Measurements from ENCODE around the gene PXK. TPM values are rescaled to one million over a fixed set of nuclear protein-coding genes. Genes with fewer than 3 reads are reported as not detected.

PXK gene
- total RNA-seq, 2 donors from 2014 or later = 16.0 to 22.0 TPM

DNA sequence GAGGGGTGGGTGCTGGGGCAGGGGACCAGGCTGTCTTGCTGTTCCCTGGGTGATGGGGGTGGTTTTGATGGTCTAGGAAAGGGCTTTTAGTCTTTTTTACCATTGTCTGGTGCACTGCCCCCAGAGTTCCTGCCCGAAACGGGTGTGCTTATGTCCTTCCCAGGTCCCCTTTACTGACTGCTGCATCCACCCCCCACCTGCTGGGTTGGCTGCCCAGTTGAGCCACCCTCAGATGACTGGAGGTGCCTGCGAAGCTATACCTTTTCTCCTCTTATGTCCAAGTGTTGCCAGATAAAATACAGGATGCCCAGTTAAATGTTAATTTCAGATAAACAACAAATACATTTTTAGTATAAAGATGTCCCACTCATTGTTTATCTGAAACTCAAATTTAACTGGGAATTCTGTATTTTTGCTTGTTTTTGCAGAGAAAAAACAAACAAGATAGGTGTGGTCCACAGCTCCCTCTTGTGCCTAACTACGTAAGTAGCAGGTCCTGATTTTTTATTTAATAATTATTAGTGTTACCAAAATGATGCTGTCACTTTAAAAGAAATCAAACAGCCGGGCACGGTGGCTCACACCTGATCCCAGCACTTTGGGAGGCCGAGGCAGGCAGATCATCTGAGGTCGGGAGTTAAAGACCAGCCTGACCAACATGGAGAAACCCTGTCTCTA lies 32.7 kb upstream of the PXK start:
- DNase-seq = peak; percentile 60
- Mint-ChIP-seq H3K27ac (no peak overlapping the region), H3K27me3 (ENCODE audit: insufficient read depth) (peaks cover 21% of the 10 kb centered on the region), H3K9me3 (no peaks in the 10 kb centered on the region), H3K4me1 (peaks cover 3% of the 10 kb centered on the region), H3K4me3 (no peak overlapping the region), H3K36me3 (ENCODE audit: low read depth) (no peaks in the 10 kb centered on the region)
- H3K9ac ChIP-seq (ENCODE audit: extremely low read depth, low read length, poor library complexity, severe bottlenecking) = no peak overlapping the region
- no peaks in the 10 kb centered on the region for H3K36me3 ChIP-seq (ENCODE audit: control insufficient read depth, insufficient read depth, low read length)
- H3K4me1 ChIP-seq (ENCODE audit: control insufficient read depth, insufficient read depth, low read length) = no peaks in the 10 kb centered on the region
- peaks cover 11% of the 10 kb centered on the region for H3K27me3 ChIP-seq (ENCODE audit: control insufficient read depth, insufficient read depth, low read length, poor library complexity, severe bottlenecking)
- WGBS, 2 experiments (ENCODE audit: insufficient coverage in 1 of 2, insufficient read length in 1 of 2) = 25 to 29% methylated on average over 7 to 8 of the region's 8 CpGs
- peak; percentile 83 for TF ChIP-seq CTCF (conservative IDR thresholded peaks at IDR 0.05)
- H3K27ac ChIP-seq (ENCODE audit: low read depth, low read length) = no peak overlapping the region
- no peaks in the 10 kb centered on the region for H3K9me3 ChIP-seq (ENCODE audit: control insufficient read depth, low read length)
- no peak overlapping the region for H3K4me3 ChIP-seq (ENCODE audit: low read length)

- Histone ChIP-seq H3K4me3 (ENCODE audit: low read length) (peak within 1 kb of the TSS; percentile 87), H3K27me3 (ENCODE audit: control insufficient read depth, insufficient read depth, low read length, poor library complexity, severe bottlenecking) (peaks cover 11% of the 10 kb centered on the region), H3K36me3 (ENCODE audit: control insufficient read depth, insufficient read depth, low read length) (peaks cover 29% of the 10 kb centered on the region), H3K9ac (ENCODE audit: extremely low read depth, low read length, poor library complexity, severe bottlenecking) (peak within 1 kb of the TSS; percentile 93), H3K9me3 (ENCODE audit: control insufficient read depth, low read length) (no peaks in the 10 kb centered on the region), H3K27ac (ENCODE audit: low read depth, low read length) (peak within 1 kb of the TSS; percentile 92), H3K4me1 (ENCODE audit: control insufficient read depth, insufficient read depth, low read length) (peaks cover 9% of the 10 kb centered on the region)
- peak within 1 kb of the TSS; percentile 100 for H3K27ac Mint-ChIP-seq
- TF ChIP-seq CTCF (conservative IDR thresholded peaks at IDR 0.05) = peak; percentile 99
- H3K4me3 Mint-ChIP-seq = peak within 1 kb of the TSS; percentile 98
- peaks cover 25% of the 10 kb centered on the region for H3K36me3 Mint-ChIP-seq (ENCODE audit: low read depth)
- peaks cover 20% of the 10 kb centered on the region for H3K27me3 Mint-ChIP-seq (ENCODE audit: insufficient read depth)
- peaks cover 17% of the 10 kb centered on the region for H3K4me1 Mint-ChIP-seq
- DNase-seq = peak; percentile 99
- H3K9me3 Mint-ChIP-seq = no peaks in the 10 kb centered on the region
- 7 to 19% methylated on average over 29 to 71 of the region's 71 CpGs for WGBS, 2 experiments (ENCODE audit: insufficient coverage in 1 of 2, insufficient read length in 1 of 2)
Observed at GRCh38 chr3:58305882-58306711, 26.6 kb upstream of the PXK start, which contains the start of the genes HTD2 and RPP14. Gene HTD2, plus strand, starts transcription at chr3:58306520. Its CDS starts 11,094 bp downstream, at chr3:58317614. Gene RPP14, plus strand, starts transcription at chr3:58306245. Its CDS starts 4,085 bp downstream, at chr3:58310330.

DNA sequence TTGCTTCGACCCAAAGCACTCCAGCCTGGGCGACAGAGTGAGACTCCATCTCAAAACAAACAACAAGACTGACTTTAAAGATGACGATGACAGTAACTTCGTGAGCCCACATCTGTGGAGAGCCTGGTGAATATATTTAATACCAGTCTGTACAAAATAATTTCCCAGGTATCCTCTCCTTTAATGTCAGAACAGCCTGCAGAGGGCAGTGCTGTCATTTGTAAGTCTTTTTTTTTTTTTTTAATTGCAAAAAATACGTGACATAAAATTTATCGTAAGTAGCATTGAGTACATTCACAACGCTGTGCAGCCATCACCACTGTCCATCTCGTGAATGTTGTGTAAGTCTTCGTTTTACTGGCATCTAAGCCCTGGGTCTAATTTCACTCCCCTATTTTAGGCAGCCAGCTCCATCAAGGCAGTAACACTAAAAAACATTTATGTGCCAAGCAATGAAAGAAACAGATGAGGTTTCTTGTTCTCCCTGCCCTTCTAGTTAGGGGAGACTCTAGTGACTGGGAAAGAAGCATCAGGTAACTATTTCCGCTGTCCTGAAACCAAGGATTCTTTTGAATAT lies 25.0 kb upstream of the PXK start:
- Mint-ChIP-seq H3K36me3 (ENCODE audit: low read depth) (peaks cover 39% of the 10 kb centered on the region), H3K4me1 (peaks cover 17% of the 10 kb centered on the region)

More for the DNA sequence above, 25.0 kb upstream of the PXK start:
- peaks cover 37% of the 10 kb centered on the region for H3K36me3 ChIP-seq (ENCODE audit: control insufficient read depth, insufficient read depth, low read length)
- Mint-ChIP-seq H3K27me3 (ENCODE audit: insufficient read depth) (peaks cover 3% of the 10 kb centered on the region), H3K9me3 (no peaks in the 10 kb centered on the region), H3K4me3 (peak overlapping the region; percentile 98), H3K27ac (peak overlapping the region; percentile 100)
- no peak overlapping the region for H3K27ac ChIP-seq (ENCODE audit: low read depth, low read length)
- peaks cover 4% of the 10 kb centered on the region for H3K27me3 ChIP-seq (ENCODE audit: control insufficient read depth, insufficient read depth, low read length, poor library complexity, severe bottlenecking)
- WGBS, 2 experiments (ENCODE audit: insufficient coverage in 1 of 2, insufficient read length in 1 of 2) = 79 to 84% methylated on average over 5 to 10 of the region's 10 CpGs
- no peaks in the 10 kb centered on the region for H3K9me3 ChIP-seq (ENCODE audit: control insufficient read depth, low read length)
- H3K9ac ChIP-seq (ENCODE audit: extremely low read depth, low read length, poor library complexity, severe bottlenecking) = peak overlapping the region; percentile 93
- peaks cover 9% of the 10 kb centered on the region for H3K4me1 ChIP-seq (ENCODE audit: control insufficient read depth, insufficient read depth, low read length)
- DNase-seq = peak; percentile 55
- H3K4me3 ChIP-seq (ENCODE audit: low read length) = peak overlapping the region; percentile 87
- peak; percentile 75 for TF ChIP-seq CTCF (conservative IDR thresholded peaks at IDR 0.05)

Data from endodermal cell (in vitro differentiated cells).